Suppressor macrophage (primary cell): ENCODE measurements around the gene ZFP36L2.
A peak's percentile ranks its signal among the peaks of the same experiment; 100 is the strongest.

Experiments
- DNase-seq, 4 experiments: peaks; one replicate each; pipeline ENCODE4 v3.0.0-alpha.2; 2020 to 2022

Gene ZFP36L2

GRCh38 chr2:43223521-43224001 is 2.8 kb downstream of the ZFP36L2 start:
- DNase-seq: peak; percentile 36 to 64 (median 44)

GRCh38 chr2:43222475-43223309 is 3.7 kb downstream of the ZFP36L2 start:
- peak in 3 of 4 experiments; percentile 28 to 52 (median 39) for DNase-seq

GRCh38 chr2:43221763-43222474 is 4.5 kb downstream of the ZFP36L2 start:
- peak; percentile 86 to 92 (median 90) for DNase-seq

DNA sequence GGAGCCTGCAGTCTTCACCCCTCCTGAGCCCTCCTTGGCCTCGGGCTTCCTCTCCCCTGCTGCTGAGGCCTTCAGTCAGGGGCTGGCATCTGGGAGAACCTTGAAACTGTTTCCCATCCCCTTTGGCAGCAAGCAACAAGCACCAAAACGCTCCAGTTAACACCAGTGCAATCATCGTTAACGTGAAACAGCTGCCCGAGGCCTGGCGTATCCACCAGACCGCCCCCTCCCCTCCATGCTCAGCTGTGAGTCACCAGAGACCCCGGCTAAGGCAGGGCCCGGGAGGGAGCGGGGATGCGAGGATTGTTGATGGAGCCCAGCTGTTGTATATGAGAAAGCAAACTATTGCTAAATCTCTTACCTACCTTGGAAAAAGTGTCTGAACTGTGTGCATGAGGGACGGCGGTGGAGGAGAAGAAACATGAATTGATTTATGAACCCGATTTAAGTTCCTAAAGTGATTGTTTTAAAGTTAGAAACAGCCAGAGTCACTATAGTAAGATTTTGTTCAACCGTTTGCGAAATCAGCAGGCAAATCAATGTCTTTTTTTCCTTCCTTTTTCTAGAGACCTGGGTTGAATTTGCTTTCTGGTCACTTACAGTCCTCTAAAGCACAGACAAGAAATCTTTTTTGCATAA is 5.2 kb downstream of the ZFP36L2 start:
- DNase-seq: peak; percentile 59 to 69 (median 60)

GRCh38 chr2:43220760-43221123 is 5.7 kb downstream of the ZFP36L2 start:
- DNase-seq: peak in 1 of 4 experiments; percentile 28

DNA sequence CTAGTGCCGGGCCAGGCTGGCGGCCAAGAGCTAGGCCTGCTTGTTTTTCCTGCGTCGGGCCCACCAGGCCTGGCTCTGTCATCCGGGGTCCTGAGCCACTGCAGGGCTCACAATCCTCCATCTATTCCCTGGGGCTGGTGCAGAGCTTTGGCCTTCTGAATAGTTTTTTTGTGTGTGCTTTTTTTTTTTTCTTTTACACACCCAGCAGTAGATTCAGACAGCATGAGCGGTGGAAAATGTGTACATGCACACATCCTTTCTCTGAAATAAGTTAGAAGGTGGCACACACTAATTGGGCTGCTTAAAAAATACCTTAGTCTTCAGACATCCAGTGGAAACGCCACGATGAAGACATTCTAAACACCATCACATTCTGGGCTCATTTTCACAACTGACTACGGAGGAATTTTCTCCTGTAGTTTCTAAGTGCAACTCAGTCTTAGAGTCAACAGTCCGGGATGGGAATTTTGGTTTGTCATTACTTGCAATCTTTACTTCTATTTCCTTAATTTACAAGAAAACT is 6.1 kb downstream of the ZFP36L2 start:
- DNase-seq: peak in 3 of 4 experiments; percentile 42 to 52 (median 45)

DNA sequence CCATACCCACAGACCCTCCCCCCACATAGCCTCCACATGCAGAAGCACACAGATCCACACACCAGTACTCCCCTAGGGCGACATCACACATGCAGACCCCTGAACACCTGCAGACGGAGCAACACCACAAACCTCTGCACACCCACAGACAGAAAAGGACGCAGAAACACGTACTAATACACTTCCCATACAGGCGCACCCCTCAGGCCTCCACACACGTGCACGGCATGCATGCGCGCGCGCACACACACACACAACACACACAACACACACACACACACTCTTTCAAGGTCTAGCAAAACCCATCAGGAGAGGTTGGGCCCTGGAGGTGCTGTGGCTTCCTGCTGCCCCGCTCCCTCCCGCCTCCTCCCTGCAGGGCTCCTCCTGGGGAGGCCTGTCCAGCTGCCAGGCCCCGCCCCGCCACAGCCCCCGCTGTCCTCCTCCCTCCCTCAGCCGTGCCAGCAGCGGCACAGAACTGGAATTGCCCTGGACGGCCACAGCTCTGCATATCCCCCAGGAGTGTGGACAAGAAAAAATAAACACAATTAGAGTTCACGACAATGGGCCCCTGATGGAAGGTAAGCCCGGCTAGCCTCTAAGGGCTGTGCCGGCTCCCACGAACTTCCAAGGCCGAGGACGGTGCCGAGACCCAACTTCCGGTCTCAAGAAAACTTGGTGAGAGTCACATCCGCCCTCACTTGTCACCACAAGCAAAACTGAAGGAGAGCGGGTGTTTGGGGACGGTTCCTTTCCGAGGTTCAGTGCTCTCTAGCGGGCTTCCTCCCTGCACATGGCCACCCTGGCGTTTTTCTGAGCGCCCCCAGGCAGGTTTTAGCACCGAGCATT is 6.8 kb downstream of the ZFP36L2 start:
- DNase-seq: peak; percentile 89 to 95 (median 94)

DNA sequence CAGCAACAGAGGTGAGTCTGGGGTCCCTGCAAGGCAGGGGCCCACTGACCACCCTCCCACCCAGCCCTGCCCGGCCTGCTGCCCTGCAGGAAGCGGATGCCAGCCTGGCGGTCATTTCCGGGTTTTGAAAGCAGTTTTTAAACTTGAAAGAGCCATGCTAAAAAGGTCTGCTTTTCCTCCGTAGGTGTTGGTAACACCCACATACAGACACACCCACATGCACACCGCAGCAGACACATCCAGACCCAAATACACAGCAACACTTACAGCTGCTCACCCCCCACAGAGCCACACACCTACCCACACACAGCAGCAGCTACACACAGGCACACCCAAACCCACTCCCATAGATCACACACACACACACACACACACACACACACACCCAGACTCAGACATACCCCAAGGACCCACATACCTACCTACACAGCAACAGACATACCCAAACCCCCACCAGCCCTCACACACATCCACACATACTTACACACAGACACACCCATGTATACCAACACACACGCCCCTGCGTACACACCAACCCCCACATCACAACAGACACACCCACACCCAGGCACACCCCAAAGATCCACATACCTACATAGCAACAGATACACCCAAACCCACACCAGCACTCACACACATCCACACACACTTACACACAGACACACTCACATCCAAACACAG is 7.6 kb downstream of the ZFP36L2 start:
- DNase-seq: peak; percentile 39 to 74 (median 66)

GRCh38 chr2:43218155-43218701 is 8.2 kb downstream of the ZFP36L2 start:
- DNase-seq: peak in 1 of 4 experiments; percentile 28

DNA sequence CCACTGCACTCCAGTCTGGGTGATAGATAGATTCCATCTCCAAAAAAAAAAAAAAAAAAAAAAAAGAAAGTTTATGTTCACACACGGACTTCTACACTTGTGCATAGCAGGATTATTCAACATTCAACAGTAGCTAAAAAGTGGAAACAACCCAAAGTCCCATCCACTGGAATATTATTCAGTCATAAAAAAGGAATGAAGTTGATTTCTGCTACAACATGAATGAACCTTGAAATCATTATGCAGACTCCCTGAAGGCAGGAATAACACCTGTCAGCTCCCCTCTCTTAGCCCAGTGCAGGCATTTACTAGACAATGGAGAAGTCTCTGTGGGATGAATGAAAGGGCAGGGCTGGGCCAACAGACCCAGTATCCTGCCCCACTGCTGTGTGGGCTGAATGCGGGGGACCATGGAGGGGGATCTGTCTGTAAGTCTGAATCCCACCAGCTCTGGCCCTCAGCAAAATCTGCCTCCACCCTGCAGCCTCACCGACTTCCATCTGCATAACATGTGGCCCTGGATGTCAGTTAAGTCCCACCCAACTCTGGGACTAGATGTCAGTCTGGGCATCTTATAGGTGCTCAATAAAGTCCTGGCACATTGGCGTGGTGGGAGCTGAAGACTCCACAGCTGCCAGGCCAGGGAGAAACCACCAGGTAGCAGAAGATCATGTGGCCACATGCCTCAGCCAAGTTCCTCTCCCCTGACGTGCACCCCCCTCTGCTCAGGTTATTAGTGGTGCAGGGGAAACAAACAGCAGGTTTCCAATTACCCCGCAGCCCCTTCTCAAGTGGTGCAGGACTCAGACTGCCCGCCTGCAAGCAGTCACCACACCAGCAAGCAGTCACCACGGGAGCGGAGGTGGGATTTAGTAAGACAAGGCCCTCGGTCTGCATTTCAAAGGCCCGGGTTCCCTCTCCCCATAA is 8.9 kb downstream of the ZFP36L2 start:
- DNase-seq: peak in 3 of 4 experiments; percentile 38 to 54 (median 42)

DNA sequence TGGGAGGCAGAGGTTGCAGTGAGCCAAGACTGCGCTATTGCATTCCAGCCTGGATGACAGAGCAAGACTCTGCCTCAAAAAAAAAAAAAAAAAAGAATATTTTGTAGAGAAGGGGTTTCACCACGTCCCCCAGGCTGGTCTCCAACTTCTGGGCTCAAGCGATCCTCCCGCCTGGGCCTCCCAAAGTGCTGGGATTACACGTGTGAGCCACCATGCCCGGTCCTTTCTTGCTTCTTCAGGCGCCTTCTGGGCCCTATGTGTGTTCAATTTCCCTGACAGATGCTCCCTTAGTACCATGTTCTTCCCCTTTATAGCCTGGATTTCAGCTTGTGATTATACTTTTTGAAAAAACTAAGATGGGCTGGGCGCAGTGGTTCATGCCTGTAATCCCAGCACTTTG is 9.8 kb downstream of the ZFP36L2 start:
- no peak for DNase-seq

- DNase-seq: no peak
Measured at GRCh38 chr2:43215673-43216255, 10.6 kb downstream of the ZFP36L2 start.

- no peak for DNase-seq
Measured at GRCh38 chr2:43214253-43214652, 12.2 kb downstream of the ZFP36L2 start.

DNA sequence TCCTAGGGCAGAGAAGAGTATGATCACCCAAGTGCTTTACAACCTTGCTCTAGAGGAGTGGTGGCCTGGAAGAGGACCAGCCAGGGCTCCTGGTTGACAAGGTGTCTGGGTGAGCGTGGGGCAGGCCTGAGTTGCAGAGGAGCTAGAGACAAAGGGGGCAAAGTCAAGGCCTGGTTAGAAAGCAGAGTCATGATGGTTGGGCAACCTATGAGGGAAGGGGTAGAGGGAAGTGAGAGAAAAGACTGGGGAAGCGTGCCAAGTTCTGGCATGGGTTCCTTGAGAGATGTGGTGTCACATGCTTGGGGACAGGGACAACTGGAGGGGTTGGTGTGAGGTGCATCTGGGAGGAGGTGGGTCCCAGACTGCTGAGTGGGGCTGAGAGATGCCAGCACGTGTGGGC is 13.5 kb downstream of the ZFP36L2 start:
- peak; percentile 91 to 96 (median 93) for DNase-seq

DNA sequence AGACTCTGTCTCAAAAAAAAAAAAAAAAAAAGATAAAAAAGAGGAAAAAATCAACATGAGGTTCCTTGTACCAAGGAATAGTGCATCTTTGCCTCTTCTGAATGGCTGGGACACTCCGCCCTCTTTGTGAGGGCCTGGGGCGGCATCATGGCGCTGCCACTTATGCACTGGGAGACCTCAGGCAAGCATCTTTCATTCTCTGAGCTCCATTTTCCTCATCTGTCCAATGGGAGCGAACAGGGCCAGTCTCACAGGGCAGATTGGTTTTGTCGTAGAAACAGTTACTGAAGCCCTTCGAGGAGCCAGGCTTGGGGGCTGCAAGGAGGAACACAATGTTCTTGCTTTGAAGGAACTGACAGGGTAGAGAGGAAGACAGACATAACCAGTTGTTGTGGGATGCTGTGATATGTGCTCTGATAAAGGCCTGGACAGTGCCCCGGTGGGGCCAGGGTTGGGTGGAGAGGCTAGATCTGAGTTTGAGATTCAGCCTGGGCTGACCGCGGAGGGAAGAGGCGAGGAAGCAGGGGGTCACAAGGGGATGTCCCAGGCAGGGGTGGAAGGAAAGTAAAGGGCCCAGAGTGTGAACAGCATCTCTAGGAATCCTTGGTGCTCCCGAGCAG is 14.1 kb downstream of the ZFP36L2 start:
- peak in 1 of 4 experiments; percentile 30 for DNase-seq

DNA sequence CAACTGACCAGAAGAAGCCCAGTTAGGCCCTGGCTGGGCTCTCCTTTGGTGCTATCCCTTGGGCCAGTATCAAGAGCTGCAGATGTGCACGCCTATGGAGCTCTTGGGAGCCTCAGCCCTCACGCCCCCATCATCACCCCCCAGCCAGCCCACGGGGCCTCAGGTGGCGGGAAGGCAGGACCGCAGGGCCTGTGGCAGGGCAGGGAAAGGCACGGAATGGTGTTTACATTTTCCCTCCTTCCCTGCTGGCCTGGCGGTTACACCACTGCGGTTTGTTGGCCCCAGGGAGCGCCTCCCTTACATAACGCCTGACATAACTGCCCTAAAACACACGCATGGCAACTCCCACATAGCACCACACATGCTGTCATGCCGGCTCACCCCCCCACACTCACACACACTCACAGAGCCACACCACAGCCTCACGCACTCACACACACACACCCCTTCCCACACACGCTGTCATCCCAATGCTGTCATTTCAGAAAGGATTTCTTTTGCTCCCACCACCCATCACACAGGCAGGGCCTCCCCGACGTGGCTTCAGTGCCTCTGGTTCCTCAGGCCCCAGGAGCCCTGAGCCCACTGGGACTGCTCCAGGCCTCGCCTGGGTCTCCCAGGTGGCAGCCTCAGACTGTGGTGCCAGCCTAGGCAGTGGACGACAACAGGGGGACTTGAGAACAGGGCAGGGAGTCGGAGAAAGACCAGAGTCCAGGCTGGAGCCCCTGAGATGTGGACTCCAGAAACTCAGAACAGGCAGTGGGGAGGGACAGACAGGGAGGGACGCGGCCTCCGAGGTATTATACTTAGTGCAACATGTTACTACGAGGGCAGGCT is 15.7 kb downstream of the ZFP36L2 start:
- peak; percentile 89 to 93 (median 91) for DNase-seq

DNA sequence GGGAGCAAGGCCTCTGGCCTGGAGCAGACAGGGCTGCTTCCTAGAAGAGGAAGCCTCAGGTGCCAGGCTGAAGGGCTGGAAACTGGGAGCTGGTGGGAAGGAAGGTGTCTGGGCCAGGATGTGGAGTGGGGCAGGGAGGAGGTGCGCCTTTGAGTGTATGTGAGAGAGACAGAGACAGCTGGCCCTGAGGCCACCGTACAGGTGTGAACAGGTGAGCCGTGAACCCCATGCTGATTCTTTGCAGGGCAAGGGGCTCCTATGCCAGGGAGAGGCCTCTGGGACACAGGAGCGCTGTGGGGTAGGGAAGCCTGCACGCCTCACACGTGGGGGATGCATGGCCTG is 16.3 kb downstream of the ZFP36L2 start:
- DNase-seq: no peak

GRCh38 chr2:43209204-43209717 is 17.1 kb downstream of the ZFP36L2 start:
- no peak for DNase-seq
